ENCODE results near the gene GJD2. TPM values are rescaled to one million over a fixed set of nuclear protein-coding genes. Genes with fewer than 3 reads are reported as not detected.

GJD2 gene
- polyA plus RNA-seq, 3 donors = not detected

DNA sequence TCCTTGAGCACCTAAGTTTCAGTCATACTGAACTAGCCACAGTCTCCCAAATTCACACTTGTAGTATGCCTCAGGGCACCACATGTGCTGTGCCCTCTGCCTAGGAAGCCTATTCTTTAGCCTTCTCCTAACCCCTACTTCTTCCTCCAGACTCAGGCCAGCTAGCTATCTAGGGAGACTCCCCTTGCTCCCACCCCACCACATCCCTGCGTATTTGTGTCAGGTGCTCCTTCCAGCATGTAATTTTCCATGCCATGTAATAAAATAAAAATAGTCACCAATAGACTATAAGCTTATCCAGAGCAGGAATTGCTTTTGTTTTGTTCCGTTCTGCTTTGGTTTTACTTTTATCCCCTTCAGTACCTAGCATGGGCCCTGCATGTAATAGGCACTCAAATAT, 14.9 kb upstream of the GJD2 start:
- Mint-ChIP-seq H3K4me3 (no peak overlapping the region), H3K27ac (no peak overlapping the region), H3K9me3 (peaks cover 0 to 3% (median 0%) of the 10 kb centered on the region in 7 donors), H3K4me1 (no peaks in the 10 kb centered on the region), H3K27me3 (ENCODE audit: low read depth in 3 of 3) (peaks cover 0 to 8% (median 0%) of the 10 kb centered on the region in 3 donors), H3K36me3 (no peaks in the 10 kb centered on the region)
- no peaks in the 10 kb centered on the region for H3K27me3 ChIP-seq (ENCODE audit: control insufficient read depth in 2 of 2, insufficient read depth in 2 of 2, low read length in 2 of 2)
- TF ChIP-seq, protein P1, sequence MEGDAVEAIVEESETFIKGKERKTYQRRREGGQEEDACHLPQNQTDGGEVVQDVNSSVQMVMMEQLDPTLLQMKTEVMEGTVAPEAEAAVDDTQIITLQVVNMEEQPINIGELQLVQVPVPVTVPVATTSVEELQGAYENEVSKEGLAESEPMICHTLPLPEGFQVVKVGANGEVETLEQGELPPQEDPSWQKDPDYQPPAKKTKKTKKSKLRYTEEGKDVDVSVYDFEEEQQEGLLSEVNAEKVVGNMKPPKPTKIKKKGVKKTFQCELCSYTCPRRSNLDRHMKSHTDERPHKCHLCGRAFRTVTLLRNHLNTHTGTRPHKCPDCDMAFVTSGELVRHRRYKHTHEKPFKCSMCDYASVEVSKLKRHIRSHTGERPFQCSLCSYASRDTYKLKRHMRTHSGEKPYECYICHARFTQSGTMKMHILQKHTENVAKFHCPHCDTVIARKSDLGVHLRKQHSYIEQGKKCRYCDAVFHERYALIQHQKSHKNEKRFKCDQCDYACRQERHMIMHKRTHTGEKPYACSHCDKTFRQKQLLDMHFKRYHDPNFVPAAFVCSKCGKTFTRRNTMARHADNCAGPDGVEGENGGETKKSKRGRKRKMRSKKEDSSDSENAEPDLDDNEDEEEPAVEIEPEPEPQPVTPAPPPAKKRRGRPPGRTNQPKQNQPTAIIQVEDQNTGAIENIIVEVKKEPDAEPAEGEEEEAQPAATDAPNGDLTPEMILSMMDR (IDR thresholded peaks at IDR 0.05) = no peak
- H3K4me3 ChIP-seq (replicated peaks in 1 of 3; ENCODE audit: low read depth in 2 of 3, low read length in 3 of 3) = no peak overlapping the region
- no peak overlapping the region for H3K27ac ChIP-seq (ENCODE audit: low read depth in 1 of 2, low read length in 2 of 2)
- no peaks in the 10 kb centered on the region for H3K79me2 ChIP-seq (ENCODE audit: insufficient read depth, low read length)
- H3K4me1 ChIP-seq (ENCODE audit: control insufficient read depth in 1 of 2, insufficient read depth in 2 of 2, low read length in 2 of 2) = no peaks in the 10 kb centered on the region
- intact Hi-C loops (cut with micrococcal nuclease) = no loop called here
- H3K4me2 ChIP-seq (replicated peaks; ENCODE audit: extremely low read depth, low read length, poor library complexity, severe bottlenecking) = no peak overlapping the region
- no peaks in the 10 kb centered on the region for H3K36me3 ChIP-seq (replicated peaks in 1 of 2; ENCODE audit: control insufficient read depth in 1 of 2, insufficient read depth in 2 of 2, low read length in 2 of 2)
- no peaks in the 10 kb centered on the region for H4K20me1 ChIP-seq (ENCODE audit: insufficient read depth, low read length)
- no peak for DNase-seq
- no peak overlapping the region for H2AFZ ChIP-seq (ENCODE audit: insufficient read depth, low read depth, low read length, poor library complexity, severe bottlenecking)
- no peak overlapping the region for H3K9ac ChIP-seq (ENCODE audit: insufficient read depth, low read length, poor library complexity, severe bottlenecking)
- H3K9me3 ChIP-seq (replicated peaks in 1 of 2; ENCODE audit: control insufficient read depth in 1 of 2, insufficient read depth in 1 of 2, low read length in 2 of 2) = no peaks in the 10 kb centered on the region
- no CpG with 5 or more reads among the region's 2 CpGs for WGBS (ENCODE audit: insufficient coverage)

DNA sequence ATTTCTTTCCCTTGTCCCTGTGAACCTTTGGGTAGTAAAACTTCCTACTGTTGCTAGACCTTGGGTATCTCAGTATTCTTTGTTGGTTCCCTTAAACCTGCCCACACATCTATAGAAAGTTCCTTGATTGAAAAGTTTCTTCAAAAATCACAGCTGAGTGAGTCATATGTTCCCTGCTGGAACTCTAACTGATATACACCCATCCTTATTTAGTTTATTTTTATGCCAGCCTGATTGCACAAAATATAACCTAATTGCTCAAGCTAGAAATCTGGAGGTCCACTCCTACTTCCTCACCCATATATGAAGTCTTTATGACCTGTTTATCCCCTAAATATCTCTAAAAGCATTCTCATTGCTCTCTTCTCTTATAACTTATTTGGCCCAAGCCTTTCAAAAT, 13.7 kb upstream of the GJD2 start:
- Histone ChIP-seq H3K4me3 (replicated peaks in 1 of 3; ENCODE audit: low read depth in 2 of 3, low read length in 3 of 3) (no peak overlapping the region), H3K4me2 (replicated peaks; ENCODE audit: extremely low read depth, low read length, poor library complexity, severe bottlenecking) (no peak overlapping the region), H3K36me3 (replicated peaks in 1 of 2; ENCODE audit: control insufficient read depth in 1 of 2, insufficient read depth in 2 of 2, low read length in 2 of 2) (no peaks in the 10 kb centered on the region), H3K9me3 (replicated peaks in 1 of 2; ENCODE audit: control insufficient read depth in 1 of 2, insufficient read depth in 1 of 2, low read length in 2 of 2) (no peaks in the 10 kb centered on the region), H3K4me1 (ENCODE audit: control insufficient read depth in 1 of 2, insufficient read depth in 2 of 2, low read length in 2 of 2) (no peaks in the 10 kb centered on the region), H3K9ac (ENCODE audit: insufficient read depth, low read length, poor library complexity, severe bottlenecking) (no peak overlapping the region), H4K20me1 (ENCODE audit: insufficient read depth, low read length) (no peaks in the 10 kb centered on the region), H3K79me2 (ENCODE audit: insufficient read depth, low read length) (no peaks in the 10 kb centered on the region), H3K27ac (ENCODE audit: low read depth in 1 of 2, low read length in 2 of 2) (no peak overlapping the region), H2AFZ (ENCODE audit: insufficient read depth, low read depth, low read length, poor library complexity, severe bottlenecking) (no peak overlapping the region), H3K27me3 (ENCODE audit: control insufficient read depth in 2 of 2, insufficient read depth in 2 of 2, low read length in 2 of 2) (no peaks in the 10 kb centered on the region)
- no peaks in the 10 kb centered on the region for H3K36me3 Mint-ChIP-seq
- H3K27ac Mint-ChIP-seq = no peak overlapping the region
- no peaks in the 10 kb centered on the region for H3K4me1 Mint-ChIP-seq
- TF ChIP-seq, protein P1 (IDR thresholded peaks at IDR 0.05) = no peak
- H3K27me3 Mint-ChIP-seq (ENCODE audit: low read depth in 3 of 3) = peaks cover 0 to 8% (median 0%) of the 10 kb centered on the region in 3 donors
- intact Hi-C loops (cut with micrococcal nuclease) = no loop called here
- H3K9me3 Mint-ChIP-seq = peaks cover 0 to 3% (median 0%) of the 10 kb centered on the region in 7 donors
- DNase-seq = no peak
- H3K4me3 Mint-ChIP-seq = no peak overlapping the region

Measured in CD14-positive monocyte (primary cell).